ENCODE data around the gene RAD51B.

RAD51B gene

DNA sequence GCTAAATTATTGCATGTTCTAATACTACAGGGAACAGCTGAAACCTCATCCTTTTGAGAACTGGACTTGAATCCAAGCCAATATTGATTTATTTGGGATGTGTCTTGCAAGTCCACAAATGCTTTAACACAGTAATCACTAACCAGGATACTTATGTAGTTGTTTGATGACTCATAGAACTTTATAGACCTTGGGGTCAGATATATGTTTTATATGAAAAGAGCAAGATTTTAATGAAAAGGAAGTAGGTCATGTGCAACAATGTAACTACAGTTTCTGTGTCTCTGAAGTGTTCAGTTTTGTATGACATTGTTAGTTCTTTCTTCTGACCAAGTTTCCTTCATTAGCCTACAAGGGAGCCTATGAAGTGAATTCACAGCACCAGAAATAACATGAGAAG, 621.2 kb downstream of the RAD51B start:
- TF ChIP-seq, protein P1, sequence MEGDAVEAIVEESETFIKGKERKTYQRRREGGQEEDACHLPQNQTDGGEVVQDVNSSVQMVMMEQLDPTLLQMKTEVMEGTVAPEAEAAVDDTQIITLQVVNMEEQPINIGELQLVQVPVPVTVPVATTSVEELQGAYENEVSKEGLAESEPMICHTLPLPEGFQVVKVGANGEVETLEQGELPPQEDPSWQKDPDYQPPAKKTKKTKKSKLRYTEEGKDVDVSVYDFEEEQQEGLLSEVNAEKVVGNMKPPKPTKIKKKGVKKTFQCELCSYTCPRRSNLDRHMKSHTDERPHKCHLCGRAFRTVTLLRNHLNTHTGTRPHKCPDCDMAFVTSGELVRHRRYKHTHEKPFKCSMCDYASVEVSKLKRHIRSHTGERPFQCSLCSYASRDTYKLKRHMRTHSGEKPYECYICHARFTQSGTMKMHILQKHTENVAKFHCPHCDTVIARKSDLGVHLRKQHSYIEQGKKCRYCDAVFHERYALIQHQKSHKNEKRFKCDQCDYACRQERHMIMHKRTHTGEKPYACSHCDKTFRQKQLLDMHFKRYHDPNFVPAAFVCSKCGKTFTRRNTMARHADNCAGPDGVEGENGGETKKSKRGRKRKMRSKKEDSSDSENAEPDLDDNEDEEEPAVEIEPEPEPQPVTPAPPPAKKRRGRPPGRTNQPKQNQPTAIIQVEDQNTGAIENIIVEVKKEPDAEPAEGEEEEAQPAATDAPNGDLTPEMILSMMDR (IDR thresholded peaks at IDR 0.05; ENCODE audit: insufficient read depth, low read length, poor library complexity, severe bottlenecking), result no peak
- no peaks in the 10 kb centered on the region for H3K36me3 ChIP-seq (ENCODE audit: control insufficient read depth, insufficient read depth, low read length)
- no peak overlapping the region for H3K4me3 ChIP-seq (replicated peaks; ENCODE audit: low read depth, low read length)
- no peaks in the 10 kb centered on the region for H3K27me3 ChIP-seq (replicated peaks; ENCODE audit: control insufficient read depth, insufficient read depth, low read length)
- no peak for DNase-seq (ENCODE audit: extremely low read depth, insufficient read length)

GRCh38 chr14:68441542-68441941, 622.0 kb downstream of the RAD51B start:
- TF ChIP-seq, protein P1 (IDR thresholded peaks at IDR 0.05; ENCODE audit: insufficient read depth, low read length, poor library complexity, severe bottlenecking), result no peak
- DNase-seq (ENCODE audit: extremely low read depth, insufficient read length), result no peak
- Histone ChIP-seq H3K4me3 (replicated peaks; ENCODE audit: low read depth, low read length) (no peak overlapping the region), H3K36me3 (ENCODE audit: control insufficient read depth, insufficient read depth, low read length) (no peaks in the 10 kb centered on the region), H3K27me3 (replicated peaks; ENCODE audit: control insufficient read depth, insufficient read depth, low read length) (no peaks in the 10 kb centered on the region)

DNA sequence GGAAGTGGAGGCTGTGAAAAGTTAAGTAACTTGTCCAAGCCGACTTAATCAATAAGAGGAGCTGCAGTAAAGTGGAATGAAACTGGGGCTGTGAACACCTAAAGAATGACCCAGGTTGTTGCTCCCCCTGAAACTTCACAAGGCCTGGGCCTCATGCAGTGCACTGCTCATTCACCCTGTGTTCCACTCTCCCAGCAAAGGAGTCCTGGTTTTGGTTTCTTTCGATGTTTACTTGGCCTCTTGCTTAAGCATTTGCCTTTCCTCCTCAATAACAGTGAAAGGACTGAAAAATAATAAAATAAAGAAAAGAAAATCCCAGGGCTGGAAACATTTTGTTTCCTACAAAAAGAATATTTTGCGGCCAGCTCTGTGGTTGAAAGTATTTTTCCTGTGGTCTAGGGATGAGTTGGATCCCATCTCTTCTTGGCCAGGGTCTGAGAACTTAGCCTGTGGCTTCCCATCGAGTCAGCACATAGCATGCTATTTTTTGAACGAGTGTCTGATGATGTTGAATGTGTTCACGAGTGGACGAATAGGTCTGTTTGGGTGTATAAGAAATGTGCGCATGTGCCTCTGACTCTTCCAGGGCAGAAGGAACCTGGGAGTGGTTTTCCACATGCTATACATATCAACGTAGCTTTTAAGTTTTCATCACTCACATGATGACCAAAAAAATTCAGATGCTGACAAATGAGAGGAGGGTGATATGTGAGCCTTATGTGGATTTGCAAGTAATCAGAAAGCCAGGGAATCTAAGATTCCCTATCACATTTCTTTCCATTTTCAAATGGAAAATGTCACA, 623.5 kb downstream of the RAD51B start:
- H3K4me3 ChIP-seq (replicated peaks; ENCODE audit: low read depth, low read length), result no peak overlapping the region

DNA sequence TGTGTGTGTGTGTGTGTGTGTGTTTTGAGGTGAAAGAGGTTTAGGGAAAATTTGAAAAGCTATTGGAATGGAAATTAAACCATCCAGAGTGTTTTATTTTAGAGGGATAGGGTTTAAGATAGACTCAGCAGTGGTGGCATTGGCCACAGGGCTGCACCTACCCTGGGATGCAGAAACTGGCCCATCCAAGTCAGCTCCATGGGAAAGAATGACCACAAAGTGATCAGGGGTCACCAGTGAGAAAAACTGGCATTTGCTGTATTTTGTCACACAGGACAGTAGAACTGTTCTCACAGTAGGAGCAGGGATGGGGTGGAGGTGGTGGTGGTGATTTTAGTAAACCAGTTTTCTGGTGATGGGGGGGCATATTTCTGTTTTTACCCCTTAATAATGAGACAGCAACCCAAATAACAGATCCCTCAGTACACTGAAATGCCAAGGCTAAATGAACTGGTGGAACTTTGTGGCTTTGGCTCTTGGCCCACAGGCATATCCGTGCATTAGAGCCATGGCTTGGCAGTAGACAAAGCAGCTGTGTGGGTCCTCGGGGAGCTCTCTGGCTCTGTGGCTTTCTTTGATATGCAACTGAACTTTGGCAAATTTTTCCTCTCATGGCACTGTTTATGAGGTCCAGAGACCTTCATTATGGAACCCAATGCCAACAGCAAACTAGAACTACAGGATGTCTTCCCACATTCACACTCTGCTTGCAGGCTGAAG, 625.0 kb downstream of the RAD51B start:
- TF ChIP-seq, protein P1 (IDR thresholded peaks at IDR 0.05; ENCODE audit: insufficient read depth, low read length, poor library complexity, severe bottlenecking), result no peak
- H3K4me3 ChIP-seq (replicated peaks; ENCODE audit: low read depth, low read length), result no peak overlapping the region
- no peak for DNase-seq (ENCODE audit: extremely low read depth, insufficient read length)
- no peaks in the 10 kb centered on the region for H3K27me3 ChIP-seq (replicated peaks; ENCODE audit: control insufficient read depth, insufficient read depth, low read length)
- no peaks in the 10 kb centered on the region for H3K36me3 ChIP-seq (ENCODE audit: control insufficient read depth, insufficient read depth, low read length)

More for the DNA sequence above, 623.5 kb downstream of the RAD51B start:
- Histone ChIP-seq H3K36me3 (ENCODE audit: control insufficient read depth, insufficient read depth, low read length) (no peaks in the 10 kb centered on the region), H3K27me3 (replicated peaks; ENCODE audit: control insufficient read depth, insufficient read depth, low read length) (no peaks in the 10 kb centered on the region)
- DNase-seq (ENCODE audit: extremely low read depth, insufficient read length), result no peak
- TF ChIP-seq, protein P1 (IDR thresholded peaks at IDR 0.05; ENCODE audit: insufficient read depth, low read length, poor library complexity, severe bottlenecking), result no peak

DNA sequence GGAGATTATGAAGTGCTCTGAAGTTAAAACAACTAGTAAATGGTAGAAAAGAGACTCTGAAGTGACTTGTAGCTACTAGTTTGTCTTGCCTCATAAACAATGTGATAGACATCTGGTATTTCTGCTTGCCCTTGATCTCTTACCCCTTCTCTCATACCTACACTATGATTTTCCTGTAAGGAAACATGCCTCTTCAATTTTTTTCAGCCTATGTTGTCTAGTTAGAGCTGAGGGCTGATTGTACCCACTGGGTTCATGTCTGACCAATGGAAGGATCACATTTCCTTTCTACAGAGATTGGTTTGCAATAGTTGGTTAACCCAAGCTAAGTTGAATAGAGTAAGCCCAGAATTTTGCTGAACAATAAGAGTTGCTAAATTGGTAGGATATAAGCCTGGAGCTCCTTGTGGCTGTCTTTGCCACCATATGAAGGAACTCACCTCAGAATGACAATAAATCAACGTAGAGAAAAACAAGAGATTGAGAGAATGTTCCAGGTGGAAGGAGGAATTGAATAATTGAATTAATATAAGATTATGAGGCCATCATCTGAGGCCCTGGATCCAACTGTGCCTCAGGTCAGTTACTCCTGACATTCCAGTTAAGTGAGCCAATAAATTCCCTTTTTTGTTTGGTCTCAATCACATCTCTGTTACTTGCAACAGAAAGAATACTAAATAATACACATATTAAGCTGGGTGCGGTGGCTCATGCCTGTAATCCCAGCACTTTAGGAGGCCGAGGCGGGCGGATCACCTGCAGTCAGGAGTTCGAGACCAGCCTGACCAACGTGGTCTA, 626.9 kb downstream of the RAD51B start:
- H3K4me3 ChIP-seq (replicated peaks; ENCODE audit: low read depth, low read length), result no peak overlapping the region
- H3K36me3 ChIP-seq (ENCODE audit: control insufficient read depth, insufficient read depth, low read length), result no peaks in the 10 kb centered on the region
- DNase-seq (ENCODE audit: extremely low read depth, insufficient read length), result no peak
- H3K27me3 ChIP-seq (replicated peaks; ENCODE audit: control insufficient read depth, insufficient read depth, low read length), result no peaks in the 10 kb centered on the region
- TF ChIP-seq, protein P1 (IDR thresholded peaks at IDR 0.05; ENCODE audit: insufficient read depth, low read length, poor library complexity, severe bottlenecking), result no peak
